ENCODE results near the gene PCARE.
A peak's percentile ranks its signal among the peaks of the same experiment; 100 is the strongest.

The PCARE gene

DNA sequence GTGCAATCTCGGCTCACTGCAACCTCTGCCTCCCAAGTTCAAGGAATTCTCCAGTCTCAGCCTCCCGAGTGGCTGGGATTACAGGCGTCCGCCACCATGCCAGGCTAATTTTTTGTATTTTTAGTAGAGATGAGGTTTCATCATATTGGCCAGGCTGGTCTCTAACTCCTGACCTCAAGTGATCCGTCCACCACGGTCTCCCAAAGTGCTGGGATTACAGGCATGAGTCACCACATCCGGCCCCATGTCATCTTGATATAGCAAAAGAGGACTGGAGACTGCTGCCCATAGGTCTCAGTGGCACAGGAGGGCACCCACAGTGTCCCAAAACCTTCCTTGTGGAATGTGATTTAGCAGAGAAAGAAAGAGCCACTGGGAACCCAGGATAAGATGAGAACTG, 16.0 kb upstream of the PCARE start:
- peak; percentile 65 for DNase-seq

DNA sequence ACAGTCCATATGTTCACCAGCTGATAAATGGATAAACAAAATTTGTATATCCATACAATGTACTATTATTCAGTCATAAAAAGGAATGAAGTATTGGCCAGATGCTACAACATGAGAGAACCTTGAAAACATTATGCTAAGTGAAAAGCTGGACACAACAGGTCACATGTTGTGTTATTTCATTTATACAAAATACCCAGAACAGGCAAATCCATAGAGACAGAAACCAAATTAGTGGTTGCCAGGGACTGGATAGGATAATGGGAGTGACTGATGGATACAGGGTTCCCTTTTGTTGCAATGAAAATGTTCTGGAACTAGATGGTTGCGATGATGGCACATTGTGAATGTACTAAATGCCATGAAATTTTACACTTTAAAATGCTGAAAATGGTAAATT, 10.2 kb upstream of the PCARE start:
- no peak for DNase-seq

DNA sequence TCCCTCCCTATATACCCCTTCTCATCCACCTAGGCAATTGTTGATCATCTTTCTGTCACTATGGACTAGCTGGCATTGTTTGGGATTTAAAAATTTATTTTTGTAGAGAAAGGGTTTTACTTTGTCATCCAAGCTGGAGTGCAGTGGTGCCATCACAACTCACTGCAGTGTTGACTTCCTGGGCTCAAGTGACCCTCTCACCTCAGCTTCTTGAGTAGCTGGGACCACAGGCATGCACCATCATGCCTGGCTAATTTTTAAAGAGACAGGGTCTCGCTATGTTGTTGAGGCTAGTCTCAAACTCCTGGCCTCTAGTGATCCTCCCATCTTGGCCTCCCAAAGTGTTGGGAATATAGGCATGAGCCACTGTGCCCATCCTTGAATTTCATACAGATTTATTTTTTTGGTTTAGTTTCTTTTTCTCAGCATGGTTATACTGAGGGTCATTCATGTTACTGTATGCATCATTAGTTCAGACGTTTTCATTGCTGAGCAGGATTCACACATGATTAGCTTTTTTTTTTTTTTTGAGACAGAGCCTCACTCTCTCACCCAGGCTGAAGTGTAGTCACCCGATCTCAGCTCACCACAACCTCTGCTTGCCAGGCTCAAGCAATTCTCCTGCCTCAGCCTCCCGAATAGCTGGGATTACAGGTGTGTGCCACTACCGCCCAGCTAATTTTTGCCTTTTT, 8.6 kb upstream of the PCARE start:
- no peak for DNase-seq

- peak; percentile 91 for DNase-seq
These were observed 6.8 kb upstream of the PCARE start for GRCh38 chr2:29080886-29081743.

GRCh38 chr2:29079887-29080286, 5.6 kb upstream of the PCARE start:
- DNase-seq, result no peak

- DNase-seq, result no peak
These were observed 1.8 kb upstream of the PCARE start for GRCh38 chr2:29075894-29076705.

GRCh38 chr2:29073933-29074332, 390 bp downstream of the PCARE start:
- DNase-seq, result peak; percentile 54

GRCh38 chr2:29072971-29073725, 1.2 kb downstream of the PCARE start:
- DNase-seq, result no peak

- no peak for DNase-seq
These were observed 2.1 kb downstream of the PCARE start for GRCh38 chr2:29072251-29072650.

DNA sequence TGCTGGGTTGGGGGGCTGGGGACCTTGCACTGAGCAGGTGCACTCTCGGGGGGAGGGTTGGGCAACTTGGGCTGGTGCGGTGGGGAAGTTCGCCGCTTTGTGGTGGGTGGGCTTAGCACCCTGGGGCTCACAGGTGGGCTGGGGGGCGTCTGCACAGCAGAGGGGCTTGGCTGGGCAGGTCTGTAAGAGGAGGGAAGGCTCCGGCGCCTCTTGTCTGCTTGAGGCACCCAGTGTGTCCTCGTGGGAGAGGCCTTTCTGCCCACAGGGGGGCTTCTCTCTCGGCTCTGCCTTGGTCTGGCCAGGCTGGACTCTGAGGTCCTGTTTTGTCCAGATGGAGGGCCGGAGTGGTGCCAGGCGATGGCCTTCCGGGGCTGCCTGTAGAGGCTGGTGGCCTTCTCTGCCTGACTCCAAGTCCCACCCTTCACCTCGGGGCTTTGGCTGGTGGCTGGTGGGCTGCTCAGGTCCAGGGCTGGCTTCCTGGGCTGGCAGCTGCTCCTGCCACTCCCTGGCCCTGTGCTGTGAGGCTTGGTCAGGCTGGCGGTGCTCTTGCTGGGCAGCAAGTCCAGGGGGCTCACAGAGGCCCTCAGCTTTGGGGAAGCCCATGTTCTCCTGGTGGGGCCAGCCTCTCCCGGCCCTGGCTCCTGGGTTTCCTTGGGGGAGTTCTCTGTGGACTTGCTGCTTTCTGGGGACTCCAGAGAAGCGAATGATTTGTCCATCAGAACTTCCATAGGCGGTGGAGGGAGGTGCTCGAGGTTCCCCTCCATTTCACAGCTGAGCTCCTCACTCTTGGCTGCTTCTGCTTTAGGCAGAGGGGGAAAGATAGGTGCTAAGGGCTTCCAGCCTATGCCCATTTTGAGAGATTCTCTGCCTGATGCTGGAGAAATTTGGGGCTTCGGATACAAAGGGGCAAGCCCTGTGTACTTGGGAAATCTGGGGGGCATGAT, 3.0 kb downstream of the PCARE start:
- DNase-seq, result no peak

DNA sequence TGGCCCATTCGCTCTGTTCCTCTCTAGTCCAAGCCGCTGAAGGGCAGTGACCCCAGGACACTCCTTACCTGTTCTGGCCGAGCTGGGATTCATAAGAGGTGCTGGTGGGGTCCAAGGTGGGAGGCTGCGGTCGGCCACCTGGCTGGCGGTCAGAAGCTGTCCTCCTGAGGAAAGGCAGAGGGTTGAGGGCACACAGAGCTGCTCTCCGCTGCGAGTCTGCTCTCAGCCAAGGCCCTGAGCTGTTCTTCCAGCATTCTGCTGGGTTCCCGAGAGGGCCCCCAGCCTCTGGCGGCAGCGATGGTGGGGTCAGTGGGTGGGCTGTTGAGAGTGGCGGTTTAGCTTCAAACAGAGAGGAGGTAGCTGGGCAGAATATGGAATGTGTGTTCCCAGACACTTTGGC, 3.8 kb downstream of the PCARE start:
- DNase-seq, result no peak

DNA sequence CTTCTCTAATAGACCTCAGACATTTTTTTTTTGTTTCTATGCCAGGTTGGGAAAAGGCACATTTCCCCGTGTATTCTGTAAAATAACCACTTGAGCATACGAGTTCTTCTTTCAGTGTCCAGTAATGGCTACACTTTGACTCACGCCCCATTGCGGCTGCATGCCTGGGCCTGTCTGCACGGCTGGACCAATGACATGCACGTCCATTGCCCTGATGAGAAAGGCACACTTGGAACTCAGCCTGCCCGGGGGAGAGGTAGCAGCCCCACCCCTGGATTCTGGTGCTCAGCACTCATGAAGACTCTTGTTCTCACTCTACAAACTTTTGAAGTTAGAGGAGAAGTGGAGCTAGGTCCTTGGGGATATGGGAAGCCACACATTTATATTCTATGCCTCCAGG, 5.8 kb downstream of the PCARE start:
- no peak for DNase-seq

- DNase-seq, result no peak
These were observed 7.2 kb downstream of the PCARE start for GRCh38 chr2:29066997-29067605.

- peak; percentile 81 for DNase-seq
These were observed 8.0 kb downstream of the PCARE start for GRCh38 chr2:29066271-29066860.

GRCh38 chr2:29065068-29065811, 9.1 kb downstream of the PCARE start:
- no peak for DNase-seq

- DNase-seq, result no peak
These were observed 9.6 kb downstream of the PCARE start for GRCh38 chr2:29064746-29065067.

- DNase-seq, result no peak
These were observed 10.0 kb downstream of the PCARE start for GRCh38 chr2:29064346-29064715.

GRCh38 chr2:29063646-29064345, 10.5 kb downstream of the PCARE start:
- no peak for DNase-seq

DNA sequence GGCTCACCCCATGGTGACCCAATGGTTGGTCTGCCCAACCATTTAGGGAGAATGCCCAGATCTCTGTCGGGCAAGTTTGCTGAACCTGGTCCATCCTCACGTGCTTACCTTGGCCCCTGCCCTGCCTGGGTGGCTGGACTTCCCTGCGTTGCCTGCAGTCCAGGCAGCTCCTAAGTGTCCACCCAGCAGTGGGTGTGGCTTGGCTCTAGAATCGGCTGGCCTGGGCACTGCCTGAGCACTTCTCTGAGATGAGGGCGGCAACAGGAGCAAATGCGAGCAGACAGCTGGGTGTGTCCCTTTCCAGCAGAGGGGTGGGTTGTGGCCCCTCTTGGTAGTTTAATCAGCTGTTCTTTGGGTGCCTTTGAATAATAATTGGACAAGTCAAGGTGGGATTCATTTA, 11.3 kb downstream of the PCARE start:
- no peak for DNase-seq

GRCh38 chr2:29062371-29062770, 12.0 kb downstream of the PCARE start:
- no peak for DNase-seq

Measured in MV-4-11 (cell line).